ENCODE measurements around the gene ASB11.

ASB11 gene

GRCh38 chrX:15235001-15235400, 80.4 kb downstream of the ASB11 start:
- TF ChIP-seq, protein P1, sequence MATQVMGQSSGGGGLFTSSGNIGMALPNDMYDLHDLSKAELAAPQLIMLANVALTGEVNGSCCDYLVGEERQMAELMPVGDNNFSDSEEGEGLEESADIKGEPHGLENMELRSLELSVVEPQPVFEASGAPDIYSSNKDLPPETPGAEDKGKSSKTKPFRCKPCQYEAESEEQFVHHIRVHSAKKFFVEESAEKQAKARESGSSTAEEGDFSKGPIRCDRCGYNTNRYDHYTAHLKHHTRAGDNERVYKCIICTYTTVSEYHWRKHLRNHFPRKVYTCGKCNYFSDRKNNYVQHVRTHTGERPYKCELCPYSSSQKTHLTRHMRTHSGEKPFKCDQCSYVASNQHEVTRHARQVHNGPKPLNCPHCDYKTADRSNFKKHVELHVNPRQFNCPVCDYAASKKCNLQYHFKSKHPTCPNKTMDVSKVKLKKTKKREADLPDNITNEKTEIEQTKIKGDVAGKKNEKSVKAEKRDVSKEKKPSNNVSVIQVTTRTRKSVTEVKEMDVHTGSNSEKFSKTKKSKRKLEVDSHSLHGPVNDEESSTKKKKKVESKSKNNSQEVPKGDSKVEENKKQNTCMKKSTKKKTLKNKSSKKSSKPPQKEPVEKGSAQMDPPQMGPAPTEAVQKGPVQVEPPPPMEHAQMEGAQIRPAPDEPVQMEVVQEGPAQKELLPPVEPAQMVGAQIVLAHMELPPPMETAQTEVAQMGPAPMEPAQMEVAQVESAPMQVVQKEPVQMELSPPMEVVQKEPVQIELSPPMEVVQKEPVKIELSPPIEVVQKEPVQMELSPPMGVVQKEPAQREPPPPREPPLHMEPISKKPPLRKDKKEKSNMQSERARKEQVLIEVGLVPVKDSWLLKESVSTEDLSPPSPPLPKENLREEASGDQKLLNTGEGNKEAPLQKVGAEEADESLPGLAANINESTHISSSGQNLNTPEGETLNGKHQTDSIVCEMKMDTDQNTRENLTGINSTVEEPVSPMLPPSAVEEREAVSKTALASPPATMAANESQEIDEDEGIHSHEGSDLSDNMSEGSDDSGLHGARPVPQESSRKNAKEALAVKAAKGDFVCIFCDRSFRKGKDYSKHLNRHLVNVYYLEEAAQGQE (IDR thresholded peaks at IDR 0.05; ENCODE audit: insufficient replicate concordance, low read depth), result no peak
- TF ChIP-seq GABPA (IDR thresholded peaks at IDR 0.05; ENCODE audit: low read depth) (no peak), SPI1 (IDR thresholded peaks at IDR 0.05; ENCODE audit: borderline replicate concordance, low read depth) (no peak), POLR2AphosphoS5 (IDR thresholded peaks at IDR 0.05; ENCODE audit: low read depth) (no peak)
- TF ChIP-seq, protein P2, sequence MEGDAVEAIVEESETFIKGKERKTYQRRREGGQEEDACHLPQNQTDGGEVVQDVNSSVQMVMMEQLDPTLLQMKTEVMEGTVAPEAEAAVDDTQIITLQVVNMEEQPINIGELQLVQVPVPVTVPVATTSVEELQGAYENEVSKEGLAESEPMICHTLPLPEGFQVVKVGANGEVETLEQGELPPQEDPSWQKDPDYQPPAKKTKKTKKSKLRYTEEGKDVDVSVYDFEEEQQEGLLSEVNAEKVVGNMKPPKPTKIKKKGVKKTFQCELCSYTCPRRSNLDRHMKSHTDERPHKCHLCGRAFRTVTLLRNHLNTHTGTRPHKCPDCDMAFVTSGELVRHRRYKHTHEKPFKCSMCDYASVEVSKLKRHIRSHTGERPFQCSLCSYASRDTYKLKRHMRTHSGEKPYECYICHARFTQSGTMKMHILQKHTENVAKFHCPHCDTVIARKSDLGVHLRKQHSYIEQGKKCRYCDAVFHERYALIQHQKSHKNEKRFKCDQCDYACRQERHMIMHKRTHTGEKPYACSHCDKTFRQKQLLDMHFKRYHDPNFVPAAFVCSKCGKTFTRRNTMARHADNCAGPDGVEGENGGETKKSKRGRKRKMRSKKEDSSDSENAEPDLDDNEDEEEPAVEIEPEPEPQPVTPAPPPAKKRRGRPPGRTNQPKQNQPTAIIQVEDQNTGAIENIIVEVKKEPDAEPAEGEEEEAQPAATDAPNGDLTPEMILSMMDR (IDR thresholded peaks at IDR 0.05; ENCODE audit: insufficient read depth, low read length), result no peak
- no peaks in the 10 kb centered on the region for H3K27me3 ChIP-seq (ENCODE audit: insufficient read depth, poor library complexity, severe bottlenecking)

DNA sequence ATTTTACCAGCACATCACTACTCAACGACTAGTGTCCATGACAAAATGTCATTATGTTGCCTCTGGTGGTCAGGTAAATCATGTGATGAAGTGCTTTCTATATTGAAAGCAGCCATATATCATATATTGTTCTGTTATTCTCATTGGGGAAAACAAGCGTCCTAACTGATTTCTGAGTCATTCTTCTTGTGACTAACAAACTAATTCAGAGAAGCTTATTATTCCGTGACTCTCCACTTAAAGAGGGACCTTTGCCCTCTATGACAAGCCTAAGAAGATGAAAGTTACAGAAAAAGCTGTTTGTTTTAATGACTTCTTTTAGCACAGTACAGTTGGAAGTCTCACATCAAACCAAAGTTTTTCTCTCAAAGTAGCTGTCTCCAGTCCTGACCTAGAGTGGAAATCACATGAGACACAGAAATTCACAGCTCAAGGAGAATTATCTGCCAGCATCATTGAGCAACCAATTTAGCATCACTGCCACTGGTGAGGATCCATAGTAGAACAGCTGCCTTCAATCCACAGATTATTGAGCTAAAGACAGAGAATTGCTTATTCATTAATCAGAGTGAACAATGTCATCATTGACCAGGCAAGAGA, 81.9 kb downstream of the ASB11 start:
- H3K27me3 ChIP-seq (ENCODE audit: insufficient read depth, poor library complexity, severe bottlenecking), result no peaks in the 10 kb centered on the region
- TF ChIP-seq POLR2AphosphoS5 (IDR thresholded peaks at IDR 0.05; ENCODE audit: low read depth) (no peak), SPI1 (IDR thresholded peaks at IDR 0.05; ENCODE audit: borderline replicate concordance, low read depth) (no peak), GABPA (IDR thresholded peaks at IDR 0.05; ENCODE audit: low read depth) (no peak)
- TF ChIP-seq, protein P1 (IDR thresholded peaks at IDR 0.05; ENCODE audit: insufficient replicate concordance, low read depth), result no peak

More at GRCh38 chrX:15235001-15235400, 80.4 kb downstream of the ASB11 start:
- H3K4me3 ChIP-seq (replicated peaks; ENCODE audit: insufficient read depth, low read length), result no peak overlapping the region
- no peak for DNase-seq (ENCODE audit: low read depth in 1 of 2, low spot score in 1 of 2)
- H3K27ac ChIP-seq (replicated peaks), result no peak overlapping the region

More for the DNA sequence above, 81.9 kb downstream of the ASB11 start:
- DNase-seq (ENCODE audit: low read depth in 1 of 2, low spot score in 1 of 2), result no peak
- Histone ChIP-seq H3K27ac (replicated peaks) (no peak overlapping the region), H3K4me3 (replicated peaks; ENCODE audit: insufficient read depth, low read length) (no peak overlapping the region)
